GM21367 (cell line): Measurements from ENCODE around the gene GNG2.

Experiments
- ATAC-seq: cut with Tn5 transposase; IDR thresholded peaks from one replicate; pipeline ENCODE4 v1.9.1; 2021; ENCODE audit not compliant: unreplicated experiment

GNG2 gene

DNA sequence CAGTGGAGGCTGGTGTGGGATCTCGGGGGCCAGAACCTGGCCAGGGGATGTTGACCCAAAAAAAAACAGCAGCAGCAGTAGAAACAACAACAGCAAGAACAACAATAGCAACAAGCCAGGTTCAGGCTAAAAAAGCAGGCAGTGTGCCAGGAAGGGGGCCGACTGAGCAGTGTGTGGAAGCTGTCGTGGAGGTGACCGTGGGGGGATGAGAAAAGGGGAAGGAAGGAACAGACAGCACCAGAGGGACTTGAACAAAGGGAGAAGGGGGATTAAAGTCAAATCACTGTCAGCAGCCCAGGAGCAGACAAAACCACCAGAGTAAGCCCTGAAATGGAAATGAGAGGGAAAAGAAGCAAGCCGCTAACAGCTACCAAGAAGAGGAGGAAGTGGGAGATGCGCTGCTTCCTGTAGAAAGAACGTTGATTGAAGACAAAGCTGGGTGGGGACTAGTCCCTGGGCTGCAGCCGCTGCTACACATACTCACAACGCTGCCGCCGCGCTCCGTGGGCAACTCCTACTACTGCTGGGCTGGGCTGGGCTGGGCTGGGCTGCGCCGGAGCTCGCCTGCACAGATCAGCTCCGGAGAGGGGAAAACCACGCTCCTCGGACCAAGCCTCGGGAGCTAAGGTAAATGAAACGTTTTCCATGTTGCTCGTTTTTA, at the start of gene GNG2:
Gene GNG2 (plus strand): TSS at position 449 of the 661 bp plus-strand sequence. CDS start 90,067 bp downstream, outside the sequence.
- ATAC-seq: peak; percentile 91

DNA sequence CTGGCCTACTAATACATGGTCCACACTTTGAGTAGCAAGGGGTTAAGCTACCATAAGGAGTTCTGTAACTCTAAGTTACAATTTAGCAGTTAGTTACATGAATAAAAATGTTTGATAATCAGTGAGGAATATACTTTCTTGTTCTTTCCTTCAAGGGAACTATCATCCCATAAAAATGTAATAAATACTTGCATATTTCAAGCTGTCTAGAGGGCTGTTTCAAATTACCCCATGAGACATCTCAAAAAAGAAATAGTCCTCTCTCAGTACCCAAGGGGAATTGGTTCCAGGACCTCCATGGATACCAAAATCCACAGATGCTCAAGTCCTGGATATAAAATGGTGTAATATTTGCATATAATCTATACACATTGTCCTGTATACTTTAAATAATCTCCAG, 48.7 kb upstream of the GNG2 start:
- no peak for ATAC-seq

DNA sequence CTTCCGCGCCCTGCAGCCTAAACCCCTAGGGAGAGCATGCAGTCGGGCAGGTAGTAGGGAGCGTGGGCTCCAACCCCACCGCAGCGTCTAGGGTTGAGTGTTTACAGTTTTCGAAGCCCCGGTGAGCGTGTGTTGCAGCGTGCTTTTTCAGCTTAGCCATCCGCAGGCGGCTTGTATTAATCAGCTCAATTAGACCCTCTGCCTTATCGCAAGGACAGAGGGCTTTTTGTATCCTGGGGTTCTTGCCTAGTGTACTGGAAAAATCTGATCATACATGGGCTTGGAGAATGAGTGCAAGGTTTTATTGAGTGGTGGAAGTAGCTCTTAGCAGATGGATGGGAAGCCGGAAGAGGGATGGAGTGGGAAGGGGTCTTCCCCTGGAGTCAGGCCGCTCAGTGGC, 44.4 kb upstream of the GNG2 start:
- no peak for ATAC-seq

DNA sequence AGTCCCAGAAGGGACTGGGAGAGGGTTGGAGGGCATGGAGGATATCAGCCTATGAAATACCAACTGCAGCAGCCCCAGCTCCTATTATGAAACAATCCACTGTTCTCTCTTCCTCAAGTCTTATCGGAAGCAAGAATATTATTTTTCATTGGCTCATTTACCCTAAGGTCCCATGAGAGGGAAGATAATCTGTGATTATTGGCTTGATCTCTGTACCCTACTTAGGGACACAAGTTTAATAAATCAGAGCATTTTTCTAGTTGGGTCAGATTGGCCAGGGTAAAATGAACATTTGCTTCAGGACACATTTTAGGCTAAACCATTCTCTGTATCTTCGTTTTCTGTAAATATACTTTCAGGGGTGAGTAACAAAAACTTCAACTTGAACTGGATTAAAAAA, 43.1 kb upstream of the GNG2 start:
- ATAC-seq: no peak

GRCh38 chr14:51818748-51819380, 41.5 kb upstream of the GNG2 start:
- no peak for ATAC-seq

- no peak for ATAC-seq
These were observed 38.6 kb upstream of the GNG2 start for GRCh38 chr14:51821822-51822221.

- no peak for ATAC-seq
These were observed 37.9 kb upstream of the GNG2 start for GRCh38 chr14:51822499-51822898.

GRCh38 chr14:51823706-51824105, 36.7 kb upstream of the GNG2 start:
- ATAC-seq: no peak

DNA sequence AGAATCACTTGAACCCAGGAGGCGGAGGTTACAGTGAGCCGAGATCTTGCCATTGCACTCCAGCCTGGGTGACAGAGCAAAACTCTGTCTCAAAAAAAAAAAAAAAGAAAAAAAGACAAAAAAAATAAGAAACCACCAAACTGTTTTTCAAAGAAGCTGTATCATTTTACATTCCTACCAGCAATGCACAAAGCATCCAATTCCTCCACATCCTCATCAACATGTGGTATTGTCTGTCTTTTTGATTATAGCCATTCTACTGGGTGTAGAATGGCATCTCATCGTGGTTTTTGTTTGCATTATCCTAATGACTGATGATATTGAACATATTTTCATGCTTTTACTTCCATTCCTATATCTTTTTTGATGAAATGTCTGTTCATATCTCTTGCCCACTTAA, 36.2 kb upstream of the GNG2 start:
- no peak for ATAC-seq

- ATAC-seq: no peak
These were observed 34.5 kb upstream of the GNG2 start for GRCh38 chr14:51825926-51826325.

- ATAC-seq: peak; percentile 90
These were observed 32.2 kb upstream of the GNG2 start for GRCh38 chr14:51828017-51828797.

- ATAC-seq: no peak
These were observed 26.2 kb upstream of the GNG2 start for GRCh38 chr14:51834240-51834639.

DNA sequence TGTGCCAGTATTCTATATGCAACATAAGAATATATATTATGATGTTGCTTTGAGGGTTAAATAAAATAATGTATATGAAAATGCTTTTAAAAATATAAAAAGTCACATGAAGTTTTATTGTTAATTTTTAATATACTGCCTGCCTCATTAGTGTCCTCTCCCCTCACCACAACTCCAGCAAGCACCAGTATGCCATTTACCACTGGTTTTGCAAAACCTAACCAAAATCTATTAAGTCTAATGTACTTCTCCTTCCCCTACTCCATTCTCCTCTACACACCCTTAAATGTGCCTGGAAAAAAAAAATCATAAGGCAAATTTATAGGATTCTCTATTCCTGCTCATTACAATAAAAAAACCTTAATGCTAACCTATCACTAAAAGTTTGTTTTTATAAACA, 24.0 kb upstream of the GNG2 start:
- ATAC-seq: no peak

DNA sequence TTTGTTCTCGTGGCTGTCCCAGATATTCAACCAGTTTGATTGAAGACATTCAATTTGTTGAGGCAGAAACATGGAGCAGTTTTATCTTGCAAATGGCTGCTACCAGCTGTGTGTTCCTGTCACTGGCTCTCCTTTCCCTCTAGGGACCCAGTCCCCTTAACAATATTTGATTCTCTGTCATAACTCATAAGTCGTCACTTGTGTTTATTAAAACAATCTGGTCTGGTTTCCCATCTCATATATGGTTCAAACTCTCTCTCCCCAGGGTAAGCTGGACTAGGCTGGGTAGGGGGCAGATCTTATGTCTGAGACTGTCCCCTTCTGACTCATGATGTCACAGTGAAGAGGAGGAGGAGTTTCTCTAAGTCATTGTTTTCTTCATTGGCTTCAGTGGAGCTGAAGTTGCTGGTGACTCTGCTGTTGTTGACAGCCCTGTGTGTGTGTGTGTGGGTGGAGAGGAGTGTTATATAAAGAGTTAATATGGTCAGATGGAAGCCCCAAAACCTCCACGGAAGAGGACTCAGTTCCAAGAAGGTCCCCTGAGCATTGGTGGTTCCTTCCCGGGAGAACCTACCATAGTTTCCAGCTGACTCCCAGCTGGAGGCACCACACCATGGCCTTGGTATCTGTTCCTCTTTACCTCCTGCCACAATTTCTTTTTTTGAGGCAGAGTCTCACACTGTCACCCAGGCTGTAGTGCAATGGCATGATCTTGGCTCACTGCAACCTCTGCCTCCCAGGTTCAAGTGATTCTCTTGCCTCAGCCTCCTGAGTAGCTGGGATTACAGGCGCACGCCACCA, 16.1 kb upstream of the GNG2 start:
- peak; percentile 28 for ATAC-seq

GRCh38 chr14:51845811-51846210, 14.6 kb upstream of the GNG2 start:
- ATAC-seq: no peak

- ATAC-seq: peak; percentile 77
These were observed 13.6 kb upstream of the GNG2 start for GRCh38 chr14:51846631-51847488.

- ATAC-seq: no peak
These were observed 13.0 kb upstream of the GNG2 start for GRCh38 chr14:51847489-51847796.

- ATAC-seq: no peak
These were observed 12.3 kb upstream of the GNG2 start for GRCh38 chr14:51848120-51848519.

DNA sequence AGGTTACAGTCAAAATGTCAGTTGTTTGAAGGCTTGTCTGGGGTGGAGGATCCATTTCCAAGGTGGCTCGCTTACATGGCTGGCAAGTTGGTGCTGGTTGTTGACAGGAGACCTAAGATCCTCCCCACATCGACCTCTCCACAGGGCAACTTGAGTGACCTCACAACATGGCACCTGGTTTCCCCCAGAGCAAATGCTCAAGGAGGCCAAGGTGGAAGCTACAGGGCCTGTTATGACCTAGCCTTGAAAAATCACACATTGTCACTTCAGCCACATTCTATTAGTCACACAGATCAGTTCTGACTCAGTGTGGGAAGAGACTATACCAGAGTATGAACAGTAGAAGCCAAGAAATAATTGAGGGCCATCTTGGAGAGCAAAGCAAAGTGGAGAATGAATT, 11.3 kb upstream of the GNG2 start:
- ATAC-seq: no peak

- ATAC-seq: no peak
These were observed 9.8 kb upstream of the GNG2 start for GRCh38 chr14:51850651-51851050.

GRCh38 chr14:51852541-51852940, 7.9 kb upstream of the GNG2 start:
- ATAC-seq: no peak
